Transverse colon (tissue), 4 donors: Measurements from ENCODE around the gene GALNT18. TPM values are rescaled to one million over a fixed set of nuclear protein-coding genes. Genes with fewer than 3 reads are reported as not detected.

Experiments
- DNase-seq: peaks from one replicate; pipeline ENCODE4 v3.0.0-alpha.2; 2019
- H3K27ac ChIP-seq, 4 donors: fragments of 200-600 bp; sonication (generic); 2 replicates each; pipeline ENCODE4 v1.5.1; 2016 to 2018; ENCODE audit warnings: inconsistent platforms in 4 of 4
- H3K27me3 ChIP-seq: fragments of 200-600 bp; sonication (generic); 2 replicates; pipeline ENCODE4 v1.5.1; 2017; ENCODE audit warnings: inconsistent platforms
- H3K36me3 ChIP-seq, 4 donors: fragments of 200-600 bp; sonication (generic); 2 replicates each; pipeline ENCODE4 v1.5.1; 2017 to 2019; ENCODE audit warnings: inconsistent platforms in 4 of 4
- H3K4me1 ChIP-seq, 4 donors: fragments of 200-600 bp; sonication (generic); 2 replicates each; pipeline ENCODE4 v1.5.1; 2017 to 2020; ENCODE audit warnings: inconsistent platforms in 4 of 4
- H3K4me3 ChIP-seq, 4 donors: fragments of 200-600 bp; sonication (generic); 1 replicate in 1 of 4; 2 replicates in 3 of 4; pipeline versions ENCODE4 v1.5.1 to v1.6.1; 2017 to 2019; ENCODE audit warnings: inconsistent platforms in 4 of 4
- H3K9me3 ChIP-seq, 2 donors: fragments of 200-600 bp; sonication (generic); 2 replicates each; pipeline ENCODE4 v1.5.1; 2017 to 2019; ENCODE audit warnings: inconsistent platforms in 2 of 2
- CTCF ChIP-seq, 5 experiments: fragments of 200-600 bp in 3 of 5; fragments of 450-650 bp in 2 of 5; sonication (generic) in 3 of 5; IDR thresholded peaks; 1 replicate in 2 of 5; 2 replicates in 3 of 5; pipeline ENCODE4 v1.5.1; 2016 to 2017; ENCODE audit warnings: antibody characterized with exemption in 5 of 5, inconsistent platforms in 3 of 5, mild to moderate bottlenecking in 2 of 5, moderate library complexity in 1 of 5
- EP300 ChIP-seq: sonication (generic); formaldehyde crosslinking; IDR thresholded peaks from one replicate; pipeline ENCODE4 v1.6.1; 2017; ENCODE audit warnings: antibody characterized with exemption, low read depth
- POLR2A ChIP-seq: fragments of 450-650 bp; IDR thresholded peaks from one replicate; pipeline ENCODE4 v1.6.1; 2016; ENCODE audit warnings: antibody characterized with exemption, mild to moderate bottlenecking, moderate library complexity
- POLR2AphosphoS5 ChIP-seq, 3 donors: sonication (generic); formaldehyde crosslinking; IDR thresholded peaks; one replicate each; pipeline ENCODE4 v1.6.1; 2016; ENCODE audit warnings: antibody characterized with exemption in 3 of 3
- whole genome bisulfite sequencing, 2 donors: methylation state at CpG; one replicate each; pipeline ENCODE4 v1.1.5; 2018; ENCODE audit warnings: low coverage in 1 of 2; 5-methylcytosine and 5-hydroxymethylcytosine counted together
- in situ Hi-C, 4 donors: fragments of 200-750 bp; cut with MboI; loops; one replicate each; pipeline versions ENCODE4 v1.15.0 to v1.15.1; 2017; ENCODE audit warnings: low sequenced_read_pairs in 3 of 4, low pct_ligation_motif_present in 1 of 4, low pct_unique_long_range_greater_than_20kb in 1 of 4
- intact Hi-C: fragments of 100-400 bp; cut with DNase I; formaldehyde crosslinking; loops from one replicate; pipeline ENCODE4 v1.15.1; 2023; ENCODE audit warnings: low total_unique reads
- total RNA-seq, 4 donors: library from RNA; depleted of rRNA; stranded (reverse); fragments of >200 nt; gene quantifications; one replicate each; pipeline ENCODE4 v1.1.0, GENCODE V29; 2016

GALNT18 gene
- total RNA-seq, 4 donors from 2014 or later, result 5.6 to 22.1 (median 8.4) TPM

GRCh38 chr11:11427542-11427941 is 194.3 kb downstream of the GALNT18 start:
- TF ChIP-seq POLR2AphosphoS5 (IDR thresholded peaks at IDR 0.05) (peak in 1 of 3 donors; percentile 0), POLR2A (no peak)
- Histone ChIP-seq H3K4me1 (peaks cover 0 to 19% (median 9%) of the 10 kb centered on the region in 4 donors), H3K4me3 (no peak overlapping the region), H3K36me3 (no peaks in the 10 kb centered on the region), H3K9me3 (no peaks in the 10 kb centered on the region), H3K27ac (peak overlapping the region; percentile 18 to 67 (median 44)), H3K27me3 (no peaks in the 10 kb centered on the region)
- intact Hi-C loops, result no loop called here
- DNase-seq, result no peak
- WGBS, 2 donors, result 68% methylated on average over 5 of the region's 5 CpGs; no CpG with 5 or more reads in 1 of the 2 donors
- in situ Hi-C loops, result no loop called here

GRCh38 chr11:11427140-11427539 is 194.7 kb downstream of the GALNT18 start:
- no peaks in the 10 kb centered on the region for H3K9me3 ChIP-seq
- peaks cover 0 to 19% (median 9%) of the 10 kb centered on the region in 4 donors for H3K4me1 ChIP-seq
- 43 to 52% methylated on average over 4 to 9 of the region's 9 CpGs for WGBS, 2 donors
- H3K27me3 ChIP-seq, result no peaks in the 10 kb centered on the region
- TF ChIP-seq CTCF (IDR thresholded peaks at IDR 0.05) (no peak), POLR2AphosphoS5 (IDR thresholded peaks at IDR 0.05) (peak in 1 of 3 donors; percentile 6)
- intact Hi-C loops, result no loop called here
- peak overlapping the region; percentile 18 to 67 (median 44) for H3K27ac ChIP-seq
- no peak overlapping the region for H3K4me3 ChIP-seq
- H3K36me3 ChIP-seq, result no peaks in the 10 kb centered on the region
- DNase-seq, result no peak
- in situ Hi-C loops, result no loop called here

- TF ChIP-seq EP300, result no peak
- no peak for TF ChIP-seq POLR2AphosphoS5 (IDR thresholded peaks at IDR 0.05)
- no peak for TF ChIP-seq CTCF (IDR thresholded peaks at IDR 0.05)
- no peak for TF ChIP-seq POLR2A
- no peak for DNase-seq
- H3K27me3 ChIP-seq, result no peaks in the 10 kb centered on the region
- in situ Hi-C loops, result no loop called here
- no peaks in the 10 kb centered on the region for H3K9me3 ChIP-seq
- H3K36me3 ChIP-seq, result no peaks in the 10 kb centered on the region
- 45 to 68% methylated on average over 2 to 4 of the region's 4 CpGs for WGBS, 2 donors
- peaks cover 0 to 19% (median 9%) of the 10 kb centered on the region in 4 donors for H3K4me1 ChIP-seq
- no peak overlapping the region for H3K4me3 ChIP-seq
- intact Hi-C loops, result no loop called here
- H3K27ac ChIP-seq, result peak overlapping the region; percentile 18 to 67 (median 44)
These were observed 195.4 kb downstream of the GALNT18 start for GRCh38 chr11:11426226-11426952.

- no peak overlapping the region for H3K4me3 ChIP-seq
- DNase-seq, result no peak
- WGBS, 2 donors, result 90 to 100% methylated on average over 1 to 5 of the region's 5 CpGs
- intact Hi-C loops (no loop called here), in situ Hi-C loops (no loop called here)
- no peaks in the 10 kb centered on the region for H3K9me3 ChIP-seq
- peaks cover 0 to 19% (median 9%) of the 10 kb centered on the region in 4 donors for H3K4me1 ChIP-seq
- TF ChIP-seq POLR2AphosphoS5 (IDR thresholded peaks at IDR 0.05), result no peak
- no peak for TF ChIP-seq POLR2A
- TF ChIP-seq CTCF (IDR thresholded peaks at IDR 0.05), result no peak
- H3K27me3 ChIP-seq, result no peaks in the 10 kb centered on the region
- H3K27ac ChIP-seq, result no peak overlapping the region
- no peaks in the 10 kb centered on the region for H3K36me3 ChIP-seq
These were observed 196.0 kb downstream of the GALNT18 start for GRCh38 chr11:11425806-11426205.
